ENCODE results near the gene KCND3.

DNA sequence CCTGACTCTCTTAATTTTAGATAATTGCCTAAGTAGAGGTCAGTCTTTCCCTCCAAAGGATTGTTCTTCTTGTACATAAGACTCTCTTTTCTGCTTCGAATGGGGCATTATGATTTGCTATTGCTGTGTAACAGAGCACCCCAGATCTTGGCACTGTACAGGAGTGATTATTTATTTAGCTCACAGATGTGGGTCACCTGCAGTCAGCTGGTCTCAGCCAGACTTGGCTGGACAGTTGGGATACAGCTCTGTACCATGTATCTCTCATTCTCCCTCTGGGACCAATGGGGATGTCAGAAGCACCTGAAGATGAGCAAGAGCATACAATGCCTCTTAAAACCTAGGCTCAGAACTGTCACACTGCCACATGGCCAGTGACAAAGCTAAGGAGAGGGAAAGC lies 23.4 kb upstream of the KCND3 start:
- TF ChIP-seq ZNF8 (CRISPR knock-in tag; IDR thresholded peaks at IDR 0.05) (no peak), OSR1 (CRISPR knock-in tag; IDR thresholded peaks at IDR 0.05) (no peak), PATZ1 (CRISPR knock-in tag; IDR thresholded peaks at IDR 0.05; ENCODE audit: borderline replicate concordance) (no peak), SNAI2 (CRISPR knock-in tag; IDR thresholded peaks at IDR 0.05) (no peak), GLIS3 (CRISPR knock-in tag; IDR thresholded peaks at IDR 0.05) (no peak), CSDC2 (CRISPR knock-in tag; IDR thresholded peaks at IDR 0.05) (no peak), ISL1 (CRISPR knock-in tag; IDR thresholded peaks at IDR 0.05) (no peak)
- TF ChIP-seq, protein P1, sequence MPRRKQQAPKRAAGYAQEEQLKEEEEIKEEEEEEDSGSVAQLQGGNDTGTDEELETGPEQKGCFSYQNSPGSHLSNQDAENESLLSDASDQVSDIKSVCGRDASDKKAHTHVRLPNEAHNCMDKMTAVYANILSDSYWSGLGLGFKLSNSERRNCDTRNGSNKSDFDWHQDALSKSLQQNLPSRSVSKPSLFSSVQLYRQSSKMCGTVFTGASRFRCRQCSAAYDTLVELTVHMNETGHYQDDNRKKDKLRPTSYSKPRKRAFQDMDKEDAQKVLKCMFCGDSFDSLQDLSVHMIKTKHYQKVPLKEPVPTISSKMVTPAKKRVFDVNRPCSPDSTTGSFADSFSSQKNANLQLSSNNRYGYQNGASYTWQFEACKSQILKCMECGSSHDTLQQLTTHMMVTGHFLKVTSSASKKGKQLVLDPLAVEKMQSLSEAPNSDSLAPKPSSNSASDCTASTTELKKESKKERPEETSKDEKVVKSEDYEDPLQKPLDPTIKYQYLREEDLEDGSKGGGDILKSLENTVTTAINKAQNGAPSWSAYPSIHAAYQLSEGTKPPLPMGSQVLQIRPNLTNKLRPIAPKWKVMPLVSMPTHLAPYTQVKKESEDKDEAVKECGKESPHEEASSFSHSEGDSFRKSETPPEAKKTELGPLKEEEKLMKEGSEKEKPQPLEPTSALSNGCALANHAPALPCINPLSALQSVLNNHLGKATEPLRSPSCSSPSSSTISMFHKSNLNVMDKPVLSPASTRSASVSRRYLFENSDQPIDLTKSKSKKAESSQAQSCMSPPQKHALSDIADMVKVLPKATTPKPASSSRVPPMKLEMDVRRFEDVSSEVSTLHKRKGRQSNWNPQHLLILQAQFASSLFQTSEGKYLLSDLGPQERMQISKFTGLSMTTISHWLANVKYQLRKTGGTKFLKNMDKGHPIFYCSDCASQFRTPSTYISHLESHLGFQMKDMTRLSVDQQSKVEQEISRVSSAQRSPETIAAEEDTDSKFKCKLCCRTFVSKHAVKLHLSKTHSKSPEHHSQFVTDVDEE (CRISPR knock-in tag; IDR thresholded peaks at IDR 0.05) = no peak

All from SK-N-SH treated with all-trans-retinoic acid at 6 μM for 48 hours (cell line).